Spinal cord (tissue), 10 donors: ENCODE data around the gene GPR34. TPM values are rescaled to one million over a fixed set of nuclear protein-coding genes. Genes with fewer than 3 reads are reported as not detected.
"Not testable (repeated sequence)": the region's sequence is repeated elsewhere in the genome, so short reads cannot be mapped to it uniquely, and the experiment has no call there.

Source experiments
- DNase-seq, 6 donors: peaks; one replicate each; pipeline versions ENCODE4 v3.0.0 to v3.0.0-alpha.2; 2013 to 2015; ENCODE audit warnings: low spot score in 6 of 6, low read depth in 4 of 6
- H3K27ac ChIP-seq: one replicate; pipeline ENCODE4 v1.5.1; 2013; ENCODE audit warnings: low read depth, low read length, control low read depth
- H3K27me3 ChIP-seq: one replicate; pipeline ENCODE4 v1.6.1; 2013; ENCODE audit warnings: low read length; ENCODE audit not compliant: control insufficient read depth, insufficient read depth
- H3K36me3 ChIP-seq: one replicate; pipeline ENCODE4 v1.6.1; 2013; ENCODE audit warnings: low read length; ENCODE audit not compliant: control insufficient read depth, insufficient read depth
- H3K4me1 ChIP-seq: one replicate; pipeline ENCODE4 v1.6.1; 2013; ENCODE audit warnings: low read length; ENCODE audit not compliant: control insufficient read depth, insufficient read depth
- H3K4me3 ChIP-seq: one replicate; pipeline ENCODE4 v1.5.1; 2013; ENCODE audit warnings: low read depth, low read length, control low read depth
- H3K9me3 ChIP-seq: one replicate; pipeline ENCODE4 v1.6.1; 2013; ENCODE audit warnings: low read length; ENCODE audit not compliant: control insufficient read depth, insufficient read depth
- WGBS: methylation state at CpG from one replicate; pipeline ENCODE4 v1.1.5; 2013; ENCODE audit warnings: missing lambda C conversion rate; ENCODE audit not compliant: insufficient coverage; 5-methylcytosine and 5-hydroxymethylcytosine counted together
- long read RNA-seq, 4 donors: transcript quantifications; one replicate each; lab custom pipeline, GENCODE V29; 2026
- polyA plus RNA-seq, 2 donors: library from polyadenylated mRNA; unstranded; fragments of 120-200 nt; gene quantifications; one replicate each; pipeline ENCODE4 v1.2.1, GENCODE V29; 2013; ENCODE audit not compliant: insufficient read length in 2 of 2
- total RNA-seq, 2 donors: library from RNA; depleted of rRNA in 1 of 2; stranded (reverse); fragments of 120-200 nt in 1 of 2; fragments of >200 nt in 1 of 2; gene quantifications; one replicate each; pipeline versions ENCODE4 v1.2.3 to v1.2.4, GENCODE V29; 2013 to 2014
- donor health status: healthy.

The GPR34 gene, protein sequence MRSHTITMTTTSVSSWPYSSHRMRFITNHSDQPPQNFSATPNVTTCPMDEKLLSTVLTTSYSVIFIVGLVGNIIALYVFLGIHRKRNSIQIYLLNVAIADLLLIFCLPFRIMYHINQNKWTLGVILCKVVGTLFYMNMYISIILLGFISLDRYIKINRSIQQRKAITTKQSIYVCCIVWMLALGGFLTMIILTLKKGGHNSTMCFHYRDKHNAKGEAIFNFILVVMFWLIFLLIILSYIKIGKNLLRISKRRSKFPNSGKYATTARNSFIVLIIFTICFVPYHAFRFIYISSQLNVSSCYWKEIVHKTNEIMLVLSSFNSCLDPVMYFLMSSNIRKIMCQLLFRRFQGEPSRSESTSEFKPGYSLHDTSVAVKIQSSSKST
- total RNA-seq (10 to 100 TPM; 16.1 to 54.4 TPM), polyA plus RNA-seq (10 to 100 TPM; 13.0 to 21.7 TPM)
- long read RNA-seq, donor 1, partial matches to known transcripts = 0 of 4 reads
- long read RNA-seq, donor 1, other reads (novel, unspliced or antisense) = 0 of 4 reads
- long read RNA-seq, donor 2, partial matches to known transcripts = 0 of 2 reads
- long read RNA-seq, donor 2, other reads (novel, unspliced or antisense) = 0 of 2 reads
- long read RNA-seq, donor 3, transcript GPR34-202 (3 exons, 1,928 nt) = major isoform, 5 of 6 reads
- long read RNA-seq, donor 3, partial matches to known transcripts = 0 of 6 reads
- long read RNA-seq, donor 3, other reads (novel, unspliced or antisense) = 0 of 6 reads
- long read RNA-seq, donor 4, partial matches to known transcripts = 0 of 2 reads
- long read RNA-seq, donor 4, other reads (novel, unspliced or antisense) = 0 of 2 reads

DNA sequence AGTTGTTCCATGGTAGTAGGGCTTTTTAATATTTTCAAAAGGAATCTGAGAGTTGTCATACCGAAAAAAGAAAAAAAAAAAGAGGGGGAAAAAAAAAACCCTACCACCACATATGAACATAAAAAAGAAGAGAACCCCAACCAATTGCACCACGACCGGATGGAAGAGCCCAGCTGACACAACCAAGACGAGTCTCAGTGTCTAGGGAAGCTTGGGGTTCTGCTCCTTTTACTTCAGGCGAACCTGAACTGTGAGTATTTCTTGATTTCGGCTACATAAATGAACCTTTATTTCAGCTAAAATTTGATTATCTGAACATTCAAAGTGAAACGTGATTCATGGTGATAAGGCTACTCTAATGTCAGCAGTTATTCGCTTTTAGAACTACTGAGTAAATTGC is at the start of gene GPR34:
Gene GPR34, plus strand, starts transcription at position 139 of the 400 bp plus-strand sequence. CDS start 6,661 bp downstream, outside the sequence.
- Histone ChIP-seq H3K36me3 (no peaks in the 10 kb centered on the region), H3K4me3 (no peak within 1 kb of the TSS), H3K27ac (no peak within 1 kb of the TSS), H3K9me3 (no peaks in the 10 kb centered on the region), H3K4me1 (no peaks in the 10 kb centered on the region), H3K27me3 (peaks cover 3% of the 10 kb centered on the region)
- no peak for DNase-seq
- 40% methylated on average over 2 of the region's 8 CpGs for WGBS

DNA sequence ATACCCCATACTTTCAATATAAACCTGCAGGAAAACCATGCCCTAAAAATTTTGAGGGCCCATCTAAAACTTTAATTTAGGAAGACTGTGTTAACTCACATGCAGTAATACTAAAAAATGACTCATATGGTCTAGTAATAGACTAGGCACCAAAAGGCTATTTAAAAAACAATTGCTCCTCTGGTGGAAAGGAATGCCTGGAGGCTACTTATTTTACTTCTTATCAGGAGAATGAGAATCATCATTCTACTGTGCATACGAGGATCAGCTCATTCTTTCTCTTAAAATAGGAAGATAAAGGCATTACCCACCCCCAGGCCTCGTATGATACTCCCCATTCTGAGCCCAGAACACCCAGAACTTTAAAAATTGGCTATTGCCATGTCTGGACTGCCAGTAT is 42.6 kb upstream of the GPR34 start:
- not testable (repeated sequence) for H3K4me3 ChIP-seq, H3K27ac ChIP-seq, DNase-seq, H3K36me3 ChIP-seq, H3K9me3 ChIP-seq, H3K27me3 ChIP-seq, H3K4me1 ChIP-seq
- WGBS = 63% methylated on average over 2 of the region's 2 CpGs

DNA sequence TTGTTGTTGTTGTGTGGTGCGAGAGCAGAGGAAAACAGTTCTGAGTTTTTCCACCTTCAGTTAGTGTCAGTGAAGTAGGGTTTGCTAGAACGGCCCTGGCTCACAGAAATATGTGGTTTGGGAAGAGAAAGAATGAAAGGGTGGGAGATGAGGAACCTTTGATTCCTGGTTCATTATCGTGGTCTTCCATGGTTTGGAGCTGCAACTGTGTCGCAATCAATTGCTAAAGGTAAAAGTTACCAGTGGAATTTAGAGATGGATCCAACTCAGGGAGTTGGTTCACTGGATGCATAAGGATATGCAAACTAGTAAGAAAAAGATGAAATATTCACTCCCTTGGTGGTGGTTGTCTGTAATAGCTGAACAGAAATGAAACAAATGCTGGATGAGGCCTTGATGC is 35.6 kb upstream of the GPR34 start:
- H3K9me3 ChIP-seq = no peaks in the 10 kb centered on the region
- H3K27me3 ChIP-seq = peaks cover 5% of the 10 kb centered on the region
- H3K4me1 ChIP-seq = no peaks in the 10 kb centered on the region
- no peak for DNase-seq
- WGBS = 77% methylated on average over 4 of the region's 4 CpGs
- H3K4me3 ChIP-seq = no peak overlapping the region
- no peak overlapping the region for H3K27ac ChIP-seq
- H3K36me3 ChIP-seq = peaks cover 5% of the 10 kb centered on the region

DNA sequence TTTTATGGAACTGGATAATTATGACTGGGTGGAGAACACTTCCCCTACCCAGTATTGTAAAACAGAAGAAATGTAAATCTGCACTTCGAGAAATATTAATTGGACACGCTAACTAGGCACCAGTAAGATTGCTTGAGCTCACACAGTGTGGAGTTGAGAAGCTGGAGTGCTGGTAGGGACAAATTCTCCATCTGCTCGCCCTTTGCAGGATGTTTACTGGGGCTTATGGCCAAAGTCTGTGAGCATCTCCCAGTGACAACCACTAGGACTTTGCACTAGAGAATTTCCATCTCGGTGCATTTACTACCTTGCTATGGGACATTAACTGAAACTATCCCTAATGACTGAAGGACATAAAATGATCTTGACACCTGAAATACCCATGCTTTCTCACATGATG is 33.7 kb upstream of the GPR34 start:
- Histone ChIP-seq H3K9me3 (no peaks in the 10 kb centered on the region), H3K4me3 (no peak overlapping the region), H3K27me3 (peaks cover 12% of the 10 kb centered on the region), H3K27ac (no peak overlapping the region), H3K4me1 (no peaks in the 10 kb centered on the region), H3K36me3 (peaks cover 19% of the 10 kb centered on the region)
- WGBS = 77% methylated on average over 4 of the region's 4 CpGs
- no peak for DNase-seq

DNA sequence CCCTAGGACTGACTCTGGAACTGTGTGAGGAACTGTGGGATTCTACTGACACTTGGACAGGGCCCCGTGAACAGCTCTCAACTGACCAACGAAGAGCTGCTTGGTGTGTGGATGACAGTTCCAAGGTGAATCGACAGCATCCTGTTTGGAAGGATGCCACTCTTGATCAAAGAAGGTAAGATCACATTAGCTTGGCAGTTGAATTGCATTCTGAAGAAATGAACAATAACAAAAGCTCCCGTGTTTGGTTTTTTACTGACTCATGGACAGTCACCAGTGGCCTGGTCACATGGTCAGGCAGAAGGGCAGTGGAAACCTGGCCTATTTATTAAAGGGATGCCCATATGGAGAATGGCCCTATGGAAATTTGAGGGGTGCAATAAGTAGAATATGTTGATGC is 33.1 kb upstream of the GPR34 start:
- Histone ChIP-seq H3K9me3 (no peaks in the 10 kb centered on the region), H3K27ac (no peak overlapping the region), H3K4me1 (no peaks in the 10 kb centered on the region), H3K4me3 (no peak overlapping the region), H3K27me3 (peaks cover 12% of the 10 kb centered on the region), H3K36me3 (peaks cover 19% of the 10 kb centered on the region)
- DNase-seq = no peak
- whole genome bisulfite sequencing = 82% methylated on average over 4 of the region's 4 CpGs

DNA sequence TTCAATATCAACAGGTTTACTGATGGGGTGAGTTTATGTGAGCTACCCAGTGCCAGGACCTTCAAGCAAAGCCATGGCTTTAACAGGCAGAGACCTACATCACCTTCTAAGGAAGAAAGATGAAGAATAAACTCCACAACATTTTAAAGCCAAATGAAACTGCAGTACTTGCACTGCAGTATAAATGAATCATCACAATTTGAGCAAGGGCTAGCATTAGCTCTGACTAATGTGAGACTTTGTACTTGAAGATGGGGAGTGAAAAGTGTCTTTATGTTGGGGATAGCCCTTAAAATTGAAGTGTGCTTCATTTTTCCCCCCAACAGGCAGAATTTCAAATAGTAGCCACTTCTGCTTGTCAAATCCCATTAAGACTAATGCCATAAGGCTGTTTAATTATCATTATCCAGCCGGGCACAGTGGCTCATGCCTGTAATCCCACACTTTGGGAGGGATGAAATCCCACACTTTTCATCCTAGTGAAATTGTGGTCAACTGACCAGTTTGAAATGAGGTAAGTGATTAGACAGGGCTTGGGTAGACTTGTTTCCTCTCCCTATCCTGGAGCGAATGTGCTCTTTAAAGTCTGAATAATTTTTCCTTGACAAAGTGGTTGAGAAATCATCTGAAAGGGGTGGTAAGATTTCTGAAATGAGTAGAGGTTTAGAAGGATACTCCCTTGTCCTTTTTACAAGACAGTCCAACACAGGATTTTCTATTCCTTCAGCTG is 27.2 kb upstream of the GPR34 start:
- peaks cover 19% of the 10 kb centered on the region for H3K36me3 ChIP-seq
- H3K4me3 ChIP-seq = no peak overlapping the region
- H3K4me1 ChIP-seq = no peaks in the 10 kb centered on the region
- no peak overlapping the region for H3K27ac ChIP-seq
- no peaks in the 10 kb centered on the region for H3K9me3 ChIP-seq
- no CpG with 5 or more reads among the region's 2 CpGs for WGBS
- no peak for DNase-seq
- H3K27me3 ChIP-seq = peaks cover 10% of the 10 kb centered on the region

DNA sequence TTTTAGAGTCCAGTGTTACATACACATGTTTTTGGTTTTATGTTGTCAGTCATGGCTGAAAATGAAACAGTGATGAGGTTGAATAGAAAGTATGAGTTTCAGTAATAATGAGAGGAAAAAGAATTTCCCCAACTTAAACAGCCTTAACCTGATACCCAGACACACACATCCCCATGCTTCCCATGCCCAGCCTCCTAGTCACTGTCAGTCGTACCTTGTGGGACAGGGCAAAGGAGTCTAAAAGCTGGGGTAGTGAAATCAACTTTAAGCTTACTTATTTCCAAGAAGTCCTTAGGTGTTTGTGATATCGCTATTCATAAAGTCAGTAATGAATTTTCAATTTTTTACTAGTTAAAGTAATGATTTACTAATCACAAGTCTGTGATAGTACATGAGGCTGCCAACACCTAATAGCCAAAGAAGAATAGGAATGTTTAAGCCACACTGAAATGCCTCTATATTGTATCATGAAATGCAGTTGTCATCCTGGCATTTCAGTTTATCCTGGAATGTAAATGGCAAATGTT is 24.3 kb upstream of the GPR34 start:
- no peaks in the 10 kb centered on the region for H3K4me1 ChIP-seq
- H3K27ac ChIP-seq = no peak overlapping the region
- H3K36me3 ChIP-seq = peaks cover 5% of the 10 kb centered on the region
- no peak overlapping the region for H3K4me3 ChIP-seq
- peaks cover 6% of the 10 kb centered on the region for H3K27me3 ChIP-seq
- no peaks in the 10 kb centered on the region for H3K9me3 ChIP-seq
- WGBS = no CpG with 5 or more reads among the region's 2 CpGs
- DNase-seq = no peak

DNA sequence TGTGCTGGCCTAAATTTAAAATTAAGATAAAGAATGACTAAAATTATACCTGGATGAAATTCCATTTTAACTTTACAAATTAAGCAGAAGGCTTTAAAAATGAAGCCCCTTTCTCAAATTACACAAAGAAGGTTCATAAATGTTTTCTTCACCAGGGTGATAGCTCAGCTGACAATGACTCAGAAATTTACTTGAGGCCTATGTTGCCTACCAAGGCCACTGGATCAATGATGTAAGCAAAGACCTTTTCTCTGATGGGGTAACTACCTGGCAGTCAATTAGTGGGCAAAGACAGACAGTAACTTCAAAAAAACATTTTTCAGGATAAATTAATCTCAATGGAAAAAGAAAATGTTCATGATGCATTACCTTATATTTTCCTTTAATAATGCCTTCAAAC is 23.9 kb upstream of the GPR34 start:
- H3K27ac ChIP-seq = no peak overlapping the region
- no peaks in the 10 kb centered on the region for H3K9me3 ChIP-seq
- no peak for DNase-seq
- no peak overlapping the region for H3K4me3 ChIP-seq
- H3K4me1 ChIP-seq = no peaks in the 10 kb centered on the region
- peaks cover 6% of the 10 kb centered on the region for H3K27me3 ChIP-seq
- peaks cover under 1% of the 10 kb centered on the region for H3K36me3 ChIP-seq

DNA sequence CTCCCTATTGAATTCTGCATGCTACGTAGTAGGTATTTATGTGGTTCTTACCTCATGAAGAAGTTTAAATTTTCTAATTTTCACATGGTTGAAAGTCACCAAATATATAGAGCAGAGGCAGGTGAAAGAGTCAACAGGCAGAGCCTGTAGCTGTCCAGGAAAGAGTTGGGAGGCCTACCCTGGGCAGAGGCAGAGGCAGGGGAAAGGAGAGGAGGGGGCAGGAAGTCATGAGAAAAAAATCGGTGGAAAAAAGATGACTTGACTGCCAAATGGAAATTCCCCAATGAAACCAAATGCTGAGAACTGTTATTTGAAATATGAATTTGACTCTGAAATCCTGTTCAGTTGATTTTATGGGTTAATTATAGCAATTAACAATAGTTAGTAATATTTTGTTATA is 23.1 kb upstream of the GPR34 start:
- WGBS = 38% methylated on average over 1 of the region's 2 CpGs
- no peak overlapping the region for H3K4me3 ChIP-seq
- no peaks in the 10 kb centered on the region for H3K4me1 ChIP-seq
- peaks cover 8% of the 10 kb centered on the region for H3K27me3 ChIP-seq
- H3K36me3 ChIP-seq = no peaks in the 10 kb centered on the region
- H3K27ac ChIP-seq = no peak overlapping the region
- DNase-seq = no peak
- H3K9me3 ChIP-seq = no peaks in the 10 kb centered on the region
